Esophagus squamous epithelium (tissue), 5 donors: ENCODE results near the gene SRBD1. TPM values are rescaled to one million over a fixed set of nuclear protein-coding genes. Genes with fewer than 3 reads are reported as not detected.

Source experiments
- DNase-seq: peaks from one replicate; lab custom pipeline; 2025; lab: John Stamatoyannopoulos, UW
- H3K27ac ChIP-seq, 4 donors: fragments of 200-600 bp; sonication (generic); one replicate each; pipeline ENCODE4 v1.5.1; 2016 to 2019; ENCODE audit warnings: mild to moderate bottlenecking in 1 of 4
- H3K27me3 ChIP-seq, 4 donors: fragments of 200-600 bp; sonication (generic); 1 replicate in 3 of 4; 2 replicates in 1 of 4; pipeline versions ENCODE4 v1.5.1 to v1.6.0; 2017 to 2021; ENCODE audit warnings: antibody characterized with exemption in 1 of 4
- H3K36me3 ChIP-seq, 3 donors: fragments of 200-600 bp; sonication (generic); one replicate each; pipeline ENCODE4 v1.5.1; 2016 to 2019
- H3K4me1 ChIP-seq, 3 donors: fragments of 200-600 bp; sonication (generic); one replicate each; pipeline ENCODE4 v1.5.1; 2017 to 2019
- H3K4me3 ChIP-seq, 4 donors: fragments of 200-600 bp; sonication (generic); 1 replicate in 3 of 4; 2 replicates in 1 of 4; pipeline ENCODE4 v1.5.1; 2016 to 2019; ENCODE audit warnings: mild to moderate bottlenecking in 2 of 4, moderate library complexity in 1 of 4
- H3K9me3 ChIP-seq, 3 donors: fragments of 200-600 bp; sonication (generic); one replicate each; pipeline ENCODE4 v1.5.1; 2016 to 2019
- CTCF ChIP-seq, 6 experiments: fragments of 450-650 bp in 4 of 6; fragments of 200-600 bp in 2 of 6; sonication (generic) in 2 of 6; IDR thresholded peaks; one replicate each; pipeline ENCODE4 v1.5.1; 2016 to 2019; ENCODE audit warnings: antibody characterized with exemption in 6 of 6, mild to moderate bottlenecking in 4 of 6, moderate library complexity in 4 of 6
- POLR2A ChIP-seq, 4 donors: fragments of 450-650 bp; IDR thresholded peaks; one replicate each; pipeline ENCODE4 v1.6.1; 2017; ENCODE audit warnings: antibody characterized with exemption in 4 of 4, mild to moderate bottlenecking in 4 of 4, moderate library complexity in 3 of 4
- WGBS, 2 donors: methylation state at CpG; one replicate each; pipeline ENCODE4 v1.1.5; 2018; 5-methylcytosine and 5-hydroxymethylcytosine counted together
- intact Hi-C: fragments of 100-400 bp; cut with DNase I; formaldehyde crosslinking; loops from one replicate; pipeline ENCODE4 v1.15.0; 2022
- total RNA-seq, 4 donors: library from RNA; depleted of rRNA; stranded (reverse); fragments of >200 nt; gene quantifications; one replicate each; pipeline ENCODE4 v1.1.0, GENCODE V29; 2016
- donor health status: DM: yes; HTN: yes; CAD: no.

The SRBD1 gene
- total RNA-seq, 4 donors from 2014 or later: 5.0 to 21.6 (median 13.1) TPM

DNA sequence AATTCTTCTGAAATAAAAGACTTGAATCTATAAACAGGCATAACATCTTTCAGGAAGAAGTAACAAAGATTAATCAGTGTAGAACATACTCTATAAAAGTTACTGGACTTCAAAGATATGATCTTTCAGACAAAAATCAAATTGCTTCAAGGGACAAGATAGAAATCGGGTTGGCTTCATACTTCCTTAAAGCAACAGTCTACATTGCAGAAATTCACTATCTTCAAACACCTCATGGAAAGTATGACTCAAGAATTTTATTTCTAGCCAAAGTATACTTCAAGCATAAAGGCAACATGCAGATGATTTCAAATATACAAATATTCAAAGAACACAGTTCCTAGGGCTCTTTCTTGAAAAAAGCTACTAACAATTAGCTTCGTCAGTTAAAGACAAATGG, 240.7 kb downstream of the SRBD1 start:
- H3K4me1 ChIP-seq: no peaks in the 10 kb centered on the region
- no peaks in the 10 kb centered on the region for H3K27me3 ChIP-seq
- DNase-seq: no peak
- no peaks in the 10 kb centered on the region for H3K9me3 ChIP-seq
- no peak overlapping the region for H3K4me3 ChIP-seq
- H3K36me3 ChIP-seq: no peaks in the 10 kb centered on the region
- intact Hi-C loops: no loop called here
- WGBS, 2 donors: 70 to 86% methylated on average over 2 of the region's 2 CpGs
- TF ChIP-seq POLR2A (IDR thresholded peaks at IDR 0.05) (no peak), CTCF (IDR thresholded peaks at IDR 0.05) (no peak)
- no peak overlapping the region for H3K27ac ChIP-seq

GRCh38 chr2:45368792-45369191, 242.3 kb downstream of the SRBD1 start:
- WGBS, 2 donors: 91 to 100% methylated on average over 1 of the region's 1 CpG
- DNase-seq: no peak
- Histone ChIP-seq H3K27ac (no peak overlapping the region), H3K36me3 (no peaks in the 10 kb centered on the region), H3K9me3 (no peaks in the 10 kb centered on the region), H3K4me3 (no peak overlapping the region), H3K27me3 (peaks cover 0 to 2% (median 0%) of the 10 kb centered on the region in 4 donors), H3K4me1 (no peaks in the 10 kb centered on the region)
- intact Hi-C loops: no loop called here
- TF ChIP-seq CTCF (IDR thresholded peaks at IDR 0.05) (no peak), POLR2A (IDR thresholded peaks at IDR 0.05) (no peak)

- no peaks in the 10 kb centered on the region for H3K36me3 ChIP-seq
- TF ChIP-seq POLR2A (IDR thresholded peaks at IDR 0.05) (no peak), CTCF (IDR thresholded peaks at IDR 0.05) (no peak)
- WGBS, 2 donors: 79 to 80% methylated on average over 2 of the region's 2 CpGs
- H3K4me1 ChIP-seq: no peaks in the 10 kb centered on the region
- H3K9me3 ChIP-seq: no peaks in the 10 kb centered on the region
- intact Hi-C loops: no loop called here
- H3K27me3 ChIP-seq: peaks cover 0 to 2% (median 0%) of the 10 kb centered on the region in 4 donors
- no peak overlapping the region for H3K4me3 ChIP-seq
- no peak overlapping the region for H3K27ac ChIP-seq
- DNase-seq: no peak
Measured at GRCh38 chr2:45361666-45362065, 249.4 kb downstream of the SRBD1 start.

DNA sequence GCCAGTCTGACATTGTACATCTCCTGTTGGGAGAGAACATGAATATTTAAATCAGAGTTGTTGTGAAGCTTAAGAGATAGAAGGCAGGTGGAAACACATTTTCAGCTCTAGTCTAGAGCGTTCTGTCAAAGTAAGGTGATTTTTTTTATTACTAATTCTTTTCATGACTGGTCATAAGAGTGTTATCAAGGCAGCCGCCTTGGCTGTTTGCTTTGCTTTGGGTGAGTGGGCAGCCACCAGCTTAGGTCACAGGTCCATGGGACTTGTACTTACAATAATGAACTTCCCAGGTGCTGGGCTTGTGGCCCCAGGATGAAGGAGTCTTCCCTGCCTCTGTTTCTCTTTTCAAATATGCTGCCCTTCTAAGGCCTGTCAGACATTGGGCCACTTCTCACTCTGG, 256.3 kb downstream of the SRBD1 start:
- 85 to 94% methylated on average over 2 of the region's 2 CpGs for WGBS, 2 donors
- no peak for DNase-seq
- TF ChIP-seq CTCF (IDR thresholded peaks at IDR 0.05) (no peak), POLR2A (IDR thresholded peaks at IDR 0.05) (no peak)
- Histone ChIP-seq H3K4me1 (no peaks in the 10 kb centered on the region), H3K36me3 (no peaks in the 10 kb centered on the region), H3K27me3 (no peaks in the 10 kb centered on the region), H3K4me3 (no peak overlapping the region), H3K27ac (no peak overlapping the region), H3K9me3 (no peaks in the 10 kb centered on the region)
- intact Hi-C loops: no loop called here

- DNase-seq: no peak
- 64 to 65% methylated on average over 2 of the region's 2 CpGs for WGBS, 2 donors
- intact Hi-C loops: no loop called here
Measured at GRCh38 chr2:45353879-45354278, 257.2 kb downstream of the SRBD1 start.

More at GRCh38 chr2:45353879-45354278, 257.2 kb downstream of the SRBD1 start:
- Histone ChIP-seq H3K4me1 (no peaks in the 10 kb centered on the region), H3K36me3 (no peaks in the 10 kb centered on the region), H3K9me3 (no peaks in the 10 kb centered on the region), H3K27ac (no peak overlapping the region), H3K27me3 (no peaks in the 10 kb centered on the region), H3K4me3 (no peak overlapping the region)
- TF ChIP-seq CTCF (IDR thresholded peaks at IDR 0.05) (no peak), POLR2A (IDR thresholded peaks at IDR 0.05) (no peak)
